CD4-positive, alpha-beta memory T cell (primary cell): Measurements from ENCODE around the gene ADSS1. TPM values are rescaled to one million over a fixed set of nuclear protein-coding genes. Genes with fewer than 3 reads are reported as not detected.
A peak's percentile ranks its signal among the peaks of the same experiment; 100 is the strongest.

Experiments
- CTCF ChIA-PET: fragments of 350-600 bp; sonication (Branson Sonifier 250); formaldehyde crosslinking; loops from one replicate; lab custom pipeline; 2021; ENCODE audit warnings: inconsistent platforms; ENCODE audit not compliant: partially characterized antibody; lab: Charles Lee
- POLR2A ChIA-PET: fragments of 350-600 bp; sonication (Branson Sonifier 250); formaldehyde crosslinking; loops from one replicate; lab custom pipeline; 2021; ENCODE audit not compliant: partially characterized antibody; lab: Charles Lee
- DNase-seq, 5 donors: peaks; one replicate each; pipeline versions ENCODE4 v3.0.0 to v3.0.0-alpha.2; 2020 to 2022; ENCODE audit warnings: mixed read lengths in 1 of 5
- H3K27ac ChIP-seq: one replicate; pipeline ENCODE4 v1.7.0; 2013; ENCODE audit warnings: low read depth, low read length
- H3K27me3 ChIP-seq: 2 replicates; pipeline ENCODE4 v1.7.0; 2013; ENCODE audit warnings: mild to moderate bottlenecking, low read length, moderate library complexity; ENCODE audit not compliant: insufficient read depth
- H3K36me3 ChIP-seq: 2 replicates; pipeline ENCODE4 v1.7.0; 2013; ENCODE audit warnings: mild to moderate bottlenecking, low read length, moderate library complexity; ENCODE audit not compliant: insufficient read depth
- H3K4me1 ChIP-seq: 2 replicates; pipeline ENCODE4 v1.7.0; 2013; ENCODE audit warnings: mild to moderate bottlenecking, low read length, moderate library complexity; ENCODE audit not compliant: insufficient read depth
- H3K4me3 ChIP-seq, 2 donors: one replicate each; pipeline ENCODE4 v1.7.0; 2013; ENCODE audit warnings: low read length in 2 of 2, mild to moderate bottlenecking in 1 of 2
- H3K9me3 ChIP-seq, 2 donors: one replicate each; pipeline ENCODE4 v1.7.0; 2013; ENCODE audit warnings: low read length in 2 of 2, control low read depth in 1 of 2; ENCODE audit not compliant: control insufficient read depth in 1 of 2
- H3K27ac Mint-ChIP-seq, 7 donors: one replicate each; pipeline ENCODE4 v1.8.0; 2020 to 2021; ENCODE audit warnings: mixed read lengths in 7 of 7, mild to moderate bottlenecking in 6 of 7, inconsistent platforms in 3 of 7, moderate library complexity in 3 of 7
- H3K27me3 Mint-ChIP-seq, 2 donors: one replicate each; pipeline ENCODE4 v1.8.0; 2020 to 2021; ENCODE audit warnings: mixed read lengths in 2 of 2
- H3K36me3 Mint-ChIP-seq, 2 donors: one replicate each; pipeline ENCODE4 v1.8.0; 2020 to 2021; ENCODE audit warnings: mixed read lengths in 2 of 2, inconsistent platforms in 1 of 2, mild to moderate bottlenecking in 1 of 2
- H3K4me1 Mint-ChIP-seq, 4 donors: one replicate each; pipeline ENCODE4 v1.8.0; 2020 to 2021; ENCODE audit warnings: mixed read lengths in 4 of 4, mild to moderate bottlenecking in 1 of 4
- H3K4me3 Mint-ChIP-seq, 8 donors: one replicate each; pipeline ENCODE4 v1.8.0; 2020 to 2021; ENCODE audit warnings: mixed read lengths in 8 of 8, mild to moderate bottlenecking in 7 of 8, moderate library complexity in 6 of 8, inconsistent platforms in 3 of 8
- H3K9me3 Mint-ChIP-seq, 8 donors: one replicate each; pipeline ENCODE4 v1.8.0; 2020 to 2021; ENCODE audit warnings: mixed read lengths in 8 of 8, mild to moderate bottlenecking in 5 of 8, inconsistent platforms in 3 of 8, moderate library complexity in 1 of 8
- intact Hi-C: fragments of 100-400 bp; cut with micrococcal nuclease; formaldehyde crosslinking; loops from one replicate; pipeline ENCODE4 v1.15.1; 2023
- polyA plus RNA-seq, 2 donors: library from polyadenylated mRNA; unstranded; fragments of 300-500 nt; fragmentation: Illumina TruSeq; gene quantifications; one replicate each; pipeline ENCODE4 v1.2.3, GENCODE V29; 2021
- total RNA-seq, 2 experiments: library from RNA; stranded (reverse); gene quantifications; one replicate each; pipeline ENCODE4 v1.2.3, GENCODE V29; 2021

Gene ADSS1
- total and polyA plus RNA-seq, 4 experiments from 2014 or later: 0.16 to 1.8 (median 1.5) TPM

- peak in 1 of 5 donors; percentile 16 for DNase-seq
- Mint-ChIP-seq H3K27me3 (no peaks in the 10 kb centered on the region), H3K4me1 (peaks cover 5 to 31% (median 17%) of the 10 kb centered on the region in 4 donors), H3K4me3 (no peak overlapping the region), H3K36me3 (peaks cover 0 to 4% of the 10 kb centered on the region in 2 donors), H3K27ac (peak overlapping the region in 1 of 7 donors; percentile 6), H3K9me3 (no peaks in the 10 kb centered on the region)
- H3K27me3 ChIP-seq: no peaks in the 10 kb centered on the region
- intact Hi-C loops: no loop called here
- H3K4me3 ChIP-seq: no peak overlapping the region
- ChIA-PET POLR2A (interaction anchor here (0.6 kb wide), 1 partner anchor 59 kb away, joined by 3 read pairs; no protein-coding TSS in a partner anchor), CTCF (no interaction called here)
- H3K9me3 ChIP-seq: no peaks in the 10 kb centered on the region
- peaks cover 33% of the 10 kb centered on the region for H3K4me1 ChIP-seq
- H3K27ac ChIP-seq: no peak overlapping the region
- H3K36me3 ChIP-seq: peaks cover 6% of the 10 kb centered on the region
Measured at GRCh38 chr14:104788161-104788818, 64.3 kb downstream of the ADSS1 start.

GRCh38 chr14:104788873-104789663 lies 65.0 kb downstream of the ADSS1 start:
- Histone ChIP-seq H3K9me3 (no peaks in the 10 kb centered on the region), H3K27ac (no peak overlapping the region), H3K4me3 (no peak overlapping the region), H3K36me3 (peaks cover 6% of the 10 kb centered on the region), H3K27me3 (no peaks in the 10 kb centered on the region), H3K4me1 (peaks cover 41% of the 10 kb centered on the region)
- H3K4me3 Mint-ChIP-seq: no peak overlapping the region
- peak overlapping the region in 1 of 7 donors; percentile 50 for H3K27ac Mint-ChIP-seq
- peak in 1 of 5 donors; percentile 27 for DNase-seq
- no peaks in the 10 kb centered on the region for H3K27me3 Mint-ChIP-seq
- CTCF ChIA-PET: interaction anchor here (0.9 to 3.3 kb wide), 2 partner anchors 20 to 26 kb away, joined by 3 to 9 read pairs; no protein-coding TSS in a partner anchor
- peaks cover 11 to 39% (median 23%) of the 10 kb centered on the region in 4 donors for H3K4me1 Mint-ChIP-seq
- H3K9me3 Mint-ChIP-seq: no peaks in the 10 kb centered on the region
- POLR2A ChIA-PET: no interaction called here
- H3K36me3 Mint-ChIP-seq: peaks cover 0 to 4% of the 10 kb centered on the region in 2 donors
- intact Hi-C loops: no loop called here

DNA sequence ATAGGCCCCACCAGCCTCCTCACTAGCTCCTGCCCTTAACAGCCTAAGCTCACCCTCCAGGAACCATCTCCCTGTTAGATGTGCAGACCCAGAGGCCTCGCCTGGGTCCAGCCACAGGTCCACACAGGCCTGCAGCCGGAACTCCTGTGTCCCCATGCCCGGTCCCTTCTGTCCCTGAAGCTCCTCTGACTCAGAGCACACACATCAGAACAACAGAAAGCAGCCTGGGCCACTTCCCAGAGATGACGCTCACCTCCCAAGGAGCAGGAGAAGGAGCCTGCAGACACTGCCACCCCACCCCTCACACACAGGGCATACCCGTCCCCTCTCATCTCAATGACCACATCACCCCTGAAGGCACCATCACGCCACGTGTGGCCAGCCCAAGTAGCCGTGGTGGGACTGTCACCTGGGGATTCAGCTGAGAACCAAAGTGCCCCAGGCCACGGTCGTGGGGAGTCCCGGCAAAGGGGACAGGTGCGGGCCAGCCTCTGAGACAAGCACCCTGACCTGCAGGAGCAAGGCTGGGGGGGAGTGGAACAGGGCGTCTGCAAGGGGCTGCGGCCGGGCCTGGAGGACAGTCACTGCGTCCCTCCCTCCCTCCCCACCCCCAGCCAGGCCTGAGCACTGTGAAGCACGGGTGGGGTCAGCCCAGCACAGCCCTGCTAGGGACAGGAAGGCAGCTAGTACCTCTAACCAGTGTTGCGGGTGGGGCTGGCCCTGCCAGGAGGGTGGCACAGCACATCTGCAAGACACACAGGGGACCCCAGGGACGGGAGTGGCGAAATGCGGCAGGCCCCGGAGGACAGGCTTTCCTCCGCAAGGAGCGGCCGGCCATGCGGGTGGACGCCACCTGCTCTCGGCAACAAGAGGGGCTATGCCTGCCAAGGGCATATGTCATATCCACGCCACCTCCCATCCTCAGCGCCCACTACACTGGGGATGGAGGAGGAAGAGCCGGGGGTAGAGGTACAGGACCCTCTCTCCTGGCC lies 66.0 kb downstream of the ADSS1 start:
- intact Hi-C loops: no loop called here
- no peaks in the 10 kb centered on the region for H3K9me3 Mint-ChIP-seq
- no peaks in the 10 kb centered on the region for H3K27me3 Mint-ChIP-seq
- Histone ChIP-seq H3K36me3 (peaks cover 6% of the 10 kb centered on the region), H3K27me3 (no peaks in the 10 kb centered on the region), H3K9me3 (no peaks in the 10 kb centered on the region), H3K4me1 (peaks cover 48% of the 10 kb centered on the region), H3K4me3 (no peak overlapping the region), H3K27ac (no peak overlapping the region)
- peak in 1 of 5 donors; percentile 15 for DNase-seq
- H3K27ac Mint-ChIP-seq: peak overlapping the region in 3 of 7 donors; percentile 37 to 53 (median 50)
- peaks cover 14 to 45% (median 29%) of the 10 kb centered on the region in 4 donors for H3K4me1 Mint-ChIP-seq
- CTCF ChIA-PET: interaction anchor here (0.9 to 3.3 kb wide), 2 partner anchors 21 to 27 kb away, joined by 3 to 9 read pairs; no protein-coding TSS in a partner anchor
- POLR2A ChIA-PET: no interaction called here
- H3K4me3 Mint-ChIP-seq: no peak overlapping the region
- peaks cover 0 to 4% of the 10 kb centered on the region in 2 donors for H3K36me3 Mint-ChIP-seq

- Mint-ChIP-seq H3K9me3 (no peaks in the 10 kb centered on the region), H3K4me1 (peaks cover 16 to 51% (median 30%) of the 10 kb centered on the region in 4 donors), H3K27me3 (no peaks in the 10 kb centered on the region), H3K27ac (peak overlapping the region in 3 of 7 donors; percentile 42 to 89 (median 56)), H3K36me3 (peaks cover 0 to 4% of the 10 kb centered on the region in 2 donors), H3K4me3 (peak overlapping the region in 4 of 8 donors; percentile 25 to 69 (median 39))
- Histone ChIP-seq H3K27me3 (no peaks in the 10 kb centered on the region), H3K27ac (no peak overlapping the region), H3K9me3 (no peaks in the 10 kb centered on the region), H3K4me3 (no peak overlapping the region), H3K36me3 (peaks cover 6% of the 10 kb centered on the region), H3K4me1 (peaks cover 50% of the 10 kb centered on the region)
- peak in 1 of 5 donors; percentile 5 for DNase-seq
- ChIA-PET CTCF (interaction anchor here (1.8 to 3.3 kb wide), 2 partner anchors 23 to 35 kb away, joined by 4 to 9 read pairs; no protein-coding TSS in a partner anchor), POLR2A (interaction anchor here (2.6 kb wide), 1 partner anchor 9 kb away, joined by 14 read pairs; the partner anchor contains the start of gene ZBTB42)
- intact Hi-C loops: no loop called here
Measured at GRCh38 chr14:104791425-104791824, 67.4 kb downstream of the ADSS1 start.

DNA sequence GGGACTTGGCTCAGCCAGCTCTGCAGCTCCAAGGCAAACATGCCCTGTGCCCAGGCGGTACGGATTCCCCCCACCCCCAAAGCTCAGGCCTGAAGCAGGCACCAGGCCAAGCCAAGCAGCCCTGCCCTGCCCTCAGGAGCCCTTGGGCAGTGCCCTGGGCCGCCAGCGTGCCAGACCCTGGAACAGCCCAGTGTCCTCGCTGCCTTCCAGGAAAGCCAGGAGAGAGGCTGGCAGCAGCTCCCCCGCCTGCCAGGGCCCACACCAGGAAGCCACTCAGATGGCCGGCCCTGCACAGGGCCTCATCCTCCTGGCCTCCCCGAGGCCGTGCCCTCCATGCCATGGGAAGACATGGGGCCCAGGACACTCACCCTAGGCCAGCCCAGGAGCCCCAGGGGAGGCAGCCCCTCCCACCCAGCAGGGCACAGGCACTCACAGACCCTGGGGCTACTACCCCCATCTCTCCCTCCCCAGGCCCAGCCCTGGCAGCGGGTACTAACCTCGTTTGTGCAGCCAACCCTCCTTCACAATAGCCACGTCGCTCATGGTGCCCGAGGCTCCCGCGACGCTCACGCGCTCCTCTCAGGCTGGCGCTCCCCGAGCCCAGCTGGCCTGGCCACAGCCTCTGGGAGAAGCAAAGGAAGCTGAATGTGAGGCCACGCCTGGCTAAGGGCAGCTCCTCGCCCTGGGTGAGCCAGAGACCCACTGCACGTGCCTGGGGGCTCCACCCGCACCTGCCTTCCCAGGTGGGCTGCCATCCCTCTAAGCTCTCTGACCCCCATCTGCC lies 68.3 kb downstream of the ADSS1 start:
- Mint-ChIP-seq H3K27me3 (no peaks in the 10 kb centered on the region), H3K4me3 (peak overlapping the region in 4 of 8 donors; percentile 8 to 62 (median 32)), H3K9me3 (no peaks in the 10 kb centered on the region), H3K27ac (peak overlapping the region in 4 of 7 donors; percentile 36 to 87 (median 76)), H3K36me3 (peaks cover 0 to 4% of the 10 kb centered on the region in 2 donors), H3K4me1 (peaks cover 16 to 49% (median 30%) of the 10 kb centered on the region in 4 donors)
- H3K27ac ChIP-seq: no peak overlapping the region
- intact Hi-C loops: no loop called here
- peaks cover 6% of the 10 kb centered on the region for H3K36me3 ChIP-seq
- ChIA-PET CTCF (interaction anchor here (1.8 to 3.3 kb wide), 2 partner anchors 24 to 34 kb away, joined by 4 to 9 read pairs; no protein-coding TSS in a partner anchor), POLR2A (interaction anchor here (2.6 kb wide), 1 partner anchor 8 kb away, joined by 14 read pairs; the partner anchor contains the start of gene ZBTB42)
- DNase-seq: peak in 1 of 5 donors; percentile 41
- H3K4me3 ChIP-seq: no peak overlapping the region
- no peaks in the 10 kb centered on the region for H3K27me3 ChIP-seq
- no peaks in the 10 kb centered on the region for H3K9me3 ChIP-seq
- peaks cover 50% of the 10 kb centered on the region for H3K4me1 ChIP-seq
